ENCODE measurements around the gene GRM8.

Gene GRM8

GRCh38 chr7:126489874-126490273, 762.9 kb downstream of the GRM8 start:
- H3K27ac ChIP-seq = no peak overlapping the region
- TF ChIP-seq, protein P1, sequence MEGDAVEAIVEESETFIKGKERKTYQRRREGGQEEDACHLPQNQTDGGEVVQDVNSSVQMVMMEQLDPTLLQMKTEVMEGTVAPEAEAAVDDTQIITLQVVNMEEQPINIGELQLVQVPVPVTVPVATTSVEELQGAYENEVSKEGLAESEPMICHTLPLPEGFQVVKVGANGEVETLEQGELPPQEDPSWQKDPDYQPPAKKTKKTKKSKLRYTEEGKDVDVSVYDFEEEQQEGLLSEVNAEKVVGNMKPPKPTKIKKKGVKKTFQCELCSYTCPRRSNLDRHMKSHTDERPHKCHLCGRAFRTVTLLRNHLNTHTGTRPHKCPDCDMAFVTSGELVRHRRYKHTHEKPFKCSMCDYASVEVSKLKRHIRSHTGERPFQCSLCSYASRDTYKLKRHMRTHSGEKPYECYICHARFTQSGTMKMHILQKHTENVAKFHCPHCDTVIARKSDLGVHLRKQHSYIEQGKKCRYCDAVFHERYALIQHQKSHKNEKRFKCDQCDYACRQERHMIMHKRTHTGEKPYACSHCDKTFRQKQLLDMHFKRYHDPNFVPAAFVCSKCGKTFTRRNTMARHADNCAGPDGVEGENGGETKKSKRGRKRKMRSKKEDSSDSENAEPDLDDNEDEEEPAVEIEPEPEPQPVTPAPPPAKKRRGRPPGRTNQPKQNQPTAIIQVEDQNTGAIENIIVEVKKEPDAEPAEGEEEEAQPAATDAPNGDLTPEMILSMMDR (conservative IDR thresholded peaks at IDR 0.05) = no peak

DNA sequence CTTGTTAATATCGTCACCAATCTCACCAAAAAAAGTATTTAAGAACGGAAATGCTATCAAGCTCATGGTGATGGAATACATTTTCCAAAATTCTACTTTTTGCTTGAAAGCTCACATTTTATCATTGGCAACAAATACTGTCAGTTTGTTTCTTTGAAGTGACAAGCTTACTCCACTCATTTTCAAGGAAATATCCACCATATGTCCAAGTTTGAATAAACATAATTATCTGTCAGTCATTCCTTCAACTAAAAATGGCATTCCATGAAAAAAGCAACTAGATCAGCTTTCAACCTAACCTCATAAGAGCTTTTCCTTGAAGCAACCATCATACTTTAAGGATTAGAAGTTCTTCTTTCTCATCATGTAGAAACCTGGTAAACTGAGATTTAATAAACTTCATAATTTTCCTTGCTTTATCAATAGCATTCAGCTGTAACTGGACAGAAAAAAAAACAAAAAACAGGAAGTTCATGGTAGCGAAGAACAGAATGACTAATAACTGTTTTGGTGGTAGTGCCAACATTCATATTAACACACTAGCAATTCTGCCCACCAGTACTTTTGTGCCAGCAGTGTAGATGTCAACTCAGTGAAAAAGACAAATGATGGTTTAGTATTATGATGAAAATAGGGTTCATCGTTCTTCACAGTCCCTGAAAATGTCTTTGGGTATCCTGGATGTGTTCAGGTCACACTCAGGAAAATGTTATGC, 764.9 kb downstream of the GRM8 start:
- no peak overlapping the region for H3K27ac ChIP-seq
- TF ChIP-seq, protein P1 (conservative IDR thresholded peaks at IDR 0.05) = no peak

DNA sequence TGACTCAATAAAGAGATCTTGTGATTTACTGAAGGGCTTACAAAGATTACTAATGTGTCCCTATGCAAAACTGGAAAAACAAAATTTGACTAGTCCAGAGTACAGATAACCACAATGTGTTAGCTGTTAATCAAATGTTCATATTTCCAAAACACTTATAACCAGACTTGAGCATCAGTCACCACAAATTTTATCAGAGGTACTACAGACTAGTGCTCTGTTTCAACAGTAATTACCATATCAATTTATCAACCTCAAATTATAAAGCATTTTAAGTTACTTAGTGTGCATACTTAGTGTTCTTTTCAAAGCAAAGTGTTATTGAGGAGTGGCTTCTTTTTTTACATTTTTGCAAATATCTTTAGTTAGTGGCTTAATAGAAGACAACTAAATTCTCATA, 765.9 kb downstream of the GRM8 start:
- TF ChIP-seq, protein P1 (conservative IDR thresholded peaks at IDR 0.05) = no peak
- H3K27ac ChIP-seq = no peak overlapping the region

- TF ChIP-seq, protein P1 (conservative IDR thresholded peaks at IDR 0.05) = no peak
- no peak overlapping the region for H3K27ac ChIP-seq
Observed at GRCh38 chr7:126485791-126486190, 767.0 kb downstream of the GRM8 start.

GRCh38 chr7:126483972-126484371, 768.8 kb downstream of the GRM8 start:
- H3K27ac ChIP-seq = no peak overlapping the region
- TF ChIP-seq, protein P1 (conservative IDR thresholded peaks at IDR 0.05) = no peak

DNA sequence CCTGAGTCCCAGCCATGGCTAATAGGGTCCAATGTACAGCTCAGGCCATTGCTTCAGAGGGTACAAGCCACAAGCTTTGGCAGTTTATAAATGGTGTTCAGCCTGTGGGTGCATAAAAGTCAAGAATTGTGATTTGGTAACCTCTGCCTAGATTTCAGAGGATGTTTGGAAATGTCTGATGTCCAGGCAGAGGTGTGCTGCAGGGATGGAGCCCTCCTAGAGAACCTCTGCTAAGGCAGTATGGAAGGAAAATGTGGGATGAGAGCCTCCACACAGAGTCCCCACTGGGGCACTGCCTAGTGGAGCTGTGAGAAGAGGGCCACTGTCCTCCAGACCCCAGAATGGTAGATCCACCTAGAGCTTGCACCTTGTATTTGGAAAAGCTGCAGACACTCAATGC, 779.9 kb downstream of the GRM8 start:
- H3K27ac ChIP-seq = no peak overlapping the region
- TF ChIP-seq, protein P1 (conservative IDR thresholded peaks at IDR 0.05) = no peak

DNA sequence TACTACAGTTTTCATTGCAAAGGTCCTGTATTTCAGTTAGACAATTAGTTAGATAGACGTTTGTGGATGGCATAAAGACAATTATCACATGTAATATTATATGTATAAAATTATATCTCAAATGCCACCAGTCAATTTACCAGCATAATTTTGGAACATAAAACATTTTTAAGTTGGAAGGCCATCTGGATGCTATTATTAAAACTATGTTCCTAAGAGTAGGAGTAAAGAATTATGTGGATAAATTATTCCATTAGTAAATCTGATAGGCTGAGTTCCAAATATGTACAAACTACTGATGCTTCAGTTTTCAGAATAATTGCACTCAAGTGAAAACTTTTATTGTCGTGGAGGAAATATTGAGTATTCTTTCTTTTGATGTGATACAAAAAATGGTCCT, 790.3 kb downstream of the GRM8 start:
- H3K27ac ChIP-seq = no peak overlapping the region
- TF ChIP-seq, protein P1 (conservative IDR thresholded peaks at IDR 0.05) = no peak
